ENCODE data around the gene EPHA1. TPM values are rescaled to one million over a fixed set of nuclear protein-coding genes. Genes with fewer than 3 reads are reported as not detected.
"Not testable (repeated sequence)": the region's sequence is repeated elsewhere in the genome, so short reads cannot be mapped to it uniquely, and the experiment has no call there.

Gene EPHA1
- polyA plus RNA-seq, 1 of the 3 experiments (the other 2 are of a cell fraction), result 0.49 TPM

- not testable (repeated sequence) for H3K4me3 ChIP-seq (ENCODE audit: low read depth in 2 of 2, low read length in 1 of 2); H3K9me2 ChIP-seq; H3K9me3 ChIP-seq; H3K27me3 ChIP-seq (ENCODE audit: insufficient read depth); H2AFZ ChIP-seq (ENCODE audit: low read depth); DNase-seq; H3K9ac ChIP-seq
- Histone ChIP-seq H3K4me1 (ENCODE audit: control insufficient read depth in 1 of 2, insufficient read depth in 2 of 2, low read depth in 1 of 2, low read length in 1 of 2) (peaks cover 10 to 35% of the 10 kb centered on the region in 2 experiments; a peak in 3 of 4 replicates), H3K36me3 (replicated peaks in 1 of 2; ENCODE audit: control insufficient read depth in 1 of 2, insufficient read depth in 2 of 2, low read length in 1 of 2) (peaks cover 47% of the 10 kb centered on the region in 2 experiments), H4K20me1 (ENCODE audit: insufficient read depth) (peaks cover 56% of the 10 kb centered on the region), H3K79me2 (ENCODE audit: insufficient read depth) (peaks cover 19% of the 10 kb centered on the region; the same call in 1 of the 2 replicates), H3F3A (replicated peaks; ENCODE audit: insufficient read depth) (peaks cover 71% of the 10 kb centered on the region), H3K4me2 (peak overlapping the region; percentile 36; the same call in 1 of the 2 replicates), H3K27ac (ENCODE audit: low read depth in 2 of 2, low read length in 1 of 2) (peak overlapping the region in 1 of 2 experiments; percentile 75; a peak in 2 of 4 replicates)
- POLR2A ChIA-PET, result interaction anchor here (0.9 kb wide), 1 partner anchor 13 kb away, joined by 4 read pairs; no protein-coding TSS in a partner anchor
- CTCF ChIA-PET, result interaction anchor here (0.7 to 8.3 kb wide), 7 partner anchors 10 to 1211 kb away, joined by 3 to 43 read pairs (median 4); partner anchors contain the start of gene ZYX
- TF ChIP-seq EP300 (IDR thresholded peaks at IDR 0.05; ENCODE audit: borderline replicate concordance in 1 of 2, low read depth in 1 of 2, low read length in 1 of 2), result 0 out of 4 replicates have a peak, but pooled peaks of 1 of the 2 experiments have one; percentile 4
- WGBS (ENCODE audit: low lambda C conversion rate), result 97% methylated on average over 8 of the region's 8 CpGs
Observed at GRCh38 chr7:143392427-143392826, 16.2 kb downstream of the EPHA1 start.

- Histone ChIP-seq H3K9ac (peak overlapping the region; percentile 7; the same call in 1 of the 2 replicates), H3K79me2 (ENCODE audit: insufficient read depth) (peaks cover 26% of the 10 kb centered on the region), H2AFZ (ENCODE audit: low read depth) (no peak overlapping the region), H4K20me1 (ENCODE audit: insufficient read depth) (peaks cover 63% of the 10 kb centered on the region), H3K27me3 (ENCODE audit: insufficient read depth) (no peaks in the 10 kb centered on the region), H3K9me3 (no peaks in the 10 kb centered on the region), H3K9me2 (no peaks in the 10 kb centered on the region), H3K4me1 (ENCODE audit: control insufficient read depth in 1 of 2, insufficient read depth in 2 of 2, low read depth in 1 of 2, low read length in 1 of 2) (peaks cover 10 to 38% of the 10 kb centered on the region in 2 experiments; a peak in 3 of 4 replicates), H3F3A (replicated peaks; ENCODE audit: insufficient read depth) (peaks cover 75% of the 10 kb centered on the region), H3K4me2 (peak overlapping the region; percentile 36; the same call in 1 of the 2 replicates), H3K36me3 (replicated peaks in 1 of 2; ENCODE audit: control insufficient read depth in 1 of 2, insufficient read depth in 2 of 2, low read length in 1 of 2) (peaks cover 51 to 54% of the 10 kb centered on the region in 2 experiments), H3K4me3 (ENCODE audit: low read depth in 2 of 2, low read length in 1 of 2) (no peak overlapping the region), H3K27ac (ENCODE audit: low read depth in 2 of 2, low read length in 1 of 2) (peak overlapping the region; percentile 61 to 75)
- no peak for DNase-seq
- 84% methylated on average over 23 of the region's 24 CpGs for WGBS (ENCODE audit: low lambda C conversion rate)
- POLR2A ChIA-PET, result interaction anchor here (0.9 kb wide), 1 partner anchor 13 kb away, joined by 4 read pairs; no protein-coding TSS in a partner anchor
- CTCF ChIA-PET, result interaction anchor here (1.6 to 8.3 kb wide), 4 partner anchors 10 to 151 kb away, joined by 3 to 43 read pairs (median 25); partner anchors contain the start of gene ZYX
- TF ChIP-seq POLR2AphosphoS5 (IDR thresholded peaks at IDR 0.05; ENCODE audit: low read depth, low read length) (peak; percentile 71), FOXJ3 (CRISPR knock-in tag; IDR thresholded peaks at IDR 0.05) (no peak), TCF12 (IDR thresholded peaks at IDR 0.05) (peak; percentile 38; the same call in 1 of the 2 replicates), EP300 (IDR thresholded peaks at IDR 0.05; ENCODE audit: borderline replicate concordance in 1 of 2, low read depth in 1 of 2, low read length in 1 of 2) (0 out of 4 replicates have a peak, but pooled peaks of 1 of the 2 experiments have one; percentile 12), REST (IDR thresholded peaks at IDR 0.05; ENCODE audit: low read depth, low read length) (no peak), RXRA (IDR thresholded peaks at IDR 0.05; ENCODE audit: borderline replicate concordance, low read depth) (no peak), ZBTB33 (IDR thresholded peaks at IDR 0.05; ENCODE audit: borderline replicate concordance, low read depth) (no peak), PBX3 (IDR thresholded peaks at IDR 0.05) (no peak; the same call in 1 of the 2 replicates), NFIC (IDR thresholded peaks at IDR 0.05; ENCODE audit: borderline replicate concordance) (peak; percentile 41; the same call in 1 of the 2 replicates), JUND (IDR thresholded peaks at IDR 0.05) (0 out of 2 replicates have a peak, but pooled peaks have one; percentile 36), RAD21 (IDR thresholded peaks at IDR 0.05; ENCODE audit: low read length) (no peak), FOXM1 (IDR thresholded peaks at IDR 0.05; ENCODE audit: low read depth) (no peak), MEF2A (IDR thresholded peaks at IDR 0.05; ENCODE audit: borderline replicate concordance, low read depth) (no peak), SMC3 (IDR thresholded peaks at IDR 0.05; ENCODE audit: low read depth, low read length) (no peak), USF1 (IDR thresholded peaks at IDR 0.05; ENCODE audit: borderline replicate concordance, low read depth) (no peak), GABPA (IDR thresholded peaks at IDR 0.05; ENCODE audit: low read depth) (no peak)
Observed at GRCh38 chr7:143391462-143392404, 16.9 kb downstream of the EPHA1 start.
